Prostate gland (tissue), 2 donors: ENCODE measurements around the gene DDX46. TPM values are rescaled to one million over a fixed set of nuclear protein-coding genes. Genes with fewer than 3 reads are reported as not detected.

Experiments used
- DNase-seq: peaks from one replicate; pipeline ENCODE4 v3.0.0-alpha.2; 2019; ENCODE audit warnings: low spot score
- H3K27ac ChIP-seq, 2 donors: fragments of 200-600 bp; sonication (generic); 2 replicates each; pipeline ENCODE4 v1.5.1; 2017 to 2019
- H3K27me3 ChIP-seq: fragments of 200-600 bp; sonication (generic); replicated peaks from 2 replicates; pipeline ENCODE4 v1.5.1; 2019; ENCODE audit not compliant: insufficient read depth
- H3K36me3 ChIP-seq, 2 donors: fragments of 200-600 bp; sonication (generic); 1 replicate in 1 of 2; 2 replicates in 1 of 2; pipeline versions ENCODE4 v1.5.1 to v1.8.1; 2017 to 2019
- H3K4me1 ChIP-seq: fragments of 200-600 bp; sonication (generic); replicated peaks from 2 replicates; pipeline ENCODE4 v1.5.1; 2019
- H3K4me3 ChIP-seq, 2 donors: fragments of 200-600 bp; sonication (generic); 2 replicates each; pipeline ENCODE4 v1.5.1; 2017 to 2019
- H3K9me3 ChIP-seq: fragments of 200-600 bp; sonication (generic); 2 replicates; pipeline ENCODE4 v1.5.1; 2017
- POLR2A ChIP-seq: fragments of 450-650 bp; IDR thresholded peaks from one replicate; pipeline ENCODE4 v1.6.1; 2016; ENCODE audit warnings: antibody characterized with exemption, mild to moderate bottlenecking
- POLR2AphosphoS5 ChIP-seq: sonication (generic); formaldehyde crosslinking; IDR thresholded peaks from one replicate; pipeline ENCODE4 v1.6.1; 2017; ENCODE audit warnings: antibody characterized with exemption
- WGBS: methylation state at CpG from one replicate; pipeline ENCODE4 v1.1.5; 2018; 5-methylcytosine and 5-hydroxymethylcytosine counted together
- intact Hi-C: fragments of 100-400 bp; cut with DNase I; formaldehyde crosslinking; loops from one replicate; pipeline ENCODE4 v1.14.2; 2022
- total RNA-seq, 2 donors: library from RNA; depleted of rRNA; stranded (reverse); fragments of >200 nt; gene quantifications; one replicate each; pipeline ENCODE4 v1.1.0, GENCODE V29; 2016
- TF ChIP-seq, protein P1 (sequence below), 4 experiments: fragments of 200-600 bp in 2 of 4; fragments of 450-650 bp in 2 of 4; sonication (generic) in 2 of 4; IDR thresholded peaks; 1 replicate in 3 of 4; 2 replicates in 1 of 4; pipeline ENCODE4 v1.5.1; 2016 to 2019; ENCODE audit warnings: antibody characterized with exemption in 4 of 4, mild to moderate bottlenecking in 2 of 4, moderate library complexity in 2 of 4

Gene DDX46
- total RNA-seq, 2 donors from 2014 or later, result 25.9 to 28.2 TPM

DNA sequence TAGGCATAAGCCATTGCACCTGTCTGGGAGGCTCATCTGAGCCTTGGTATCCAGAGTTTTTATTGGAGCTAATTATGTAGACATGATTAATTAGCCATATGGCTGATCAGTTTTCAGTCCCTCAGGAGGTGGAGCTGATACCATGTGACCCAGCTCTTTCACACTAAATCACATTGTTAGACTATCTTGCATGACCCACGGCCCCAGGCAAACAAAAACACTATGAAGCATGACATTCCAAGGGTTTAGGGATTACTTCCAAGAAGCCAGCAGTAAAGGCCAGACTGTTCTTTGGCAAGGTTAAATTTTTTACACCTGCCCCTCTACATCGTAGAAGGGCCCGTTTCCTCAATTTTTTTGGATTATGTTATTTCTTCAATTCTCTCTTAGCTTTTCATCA lies 82.2 kb downstream of the DDX46 start:
- intact Hi-C loops, result loop anchor here (10.0 kb wide), 1 partner anchor 174 kb away; no protein-coding TSS in a partner anchor
- DNase-seq, result no peak
- WGBS, result 93% methylated on average over 3 of the region's 3 CpGs

DNA sequence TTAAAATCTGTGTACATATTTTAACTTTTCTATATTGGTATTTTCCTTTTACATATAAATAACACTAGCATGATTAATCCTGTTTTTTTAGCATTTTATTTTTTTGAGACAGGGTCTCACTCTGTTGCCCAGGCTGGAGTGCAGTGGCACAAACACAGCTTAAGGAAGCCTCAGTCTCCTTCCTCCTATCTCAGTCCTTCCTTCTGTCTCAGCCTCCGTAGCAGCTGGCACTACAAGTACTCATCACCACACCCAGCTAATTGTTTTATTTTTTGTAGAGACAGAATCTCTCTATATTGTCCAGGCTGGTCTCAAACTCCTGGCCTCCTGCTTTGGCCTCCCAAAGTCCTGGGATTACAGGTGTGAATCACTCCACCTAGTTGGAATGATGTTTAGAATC lies 85.7 kb downstream of the DDX46 start:
- Histone ChIP-seq H3K9me3 (no peaks in the 10 kb centered on the region), H3K4me3 (no peak overlapping the region), H3K4me1 (peaks cover 6% of the 10 kb centered on the region), H3K27ac (peak overlapping the region in 1 of 2 donors; percentile 96), H3K36me3 (no peaks in the 10 kb centered on the region), H3K27me3 (no peaks in the 10 kb centered on the region)
- TF ChIP-seq, protein P1, sequence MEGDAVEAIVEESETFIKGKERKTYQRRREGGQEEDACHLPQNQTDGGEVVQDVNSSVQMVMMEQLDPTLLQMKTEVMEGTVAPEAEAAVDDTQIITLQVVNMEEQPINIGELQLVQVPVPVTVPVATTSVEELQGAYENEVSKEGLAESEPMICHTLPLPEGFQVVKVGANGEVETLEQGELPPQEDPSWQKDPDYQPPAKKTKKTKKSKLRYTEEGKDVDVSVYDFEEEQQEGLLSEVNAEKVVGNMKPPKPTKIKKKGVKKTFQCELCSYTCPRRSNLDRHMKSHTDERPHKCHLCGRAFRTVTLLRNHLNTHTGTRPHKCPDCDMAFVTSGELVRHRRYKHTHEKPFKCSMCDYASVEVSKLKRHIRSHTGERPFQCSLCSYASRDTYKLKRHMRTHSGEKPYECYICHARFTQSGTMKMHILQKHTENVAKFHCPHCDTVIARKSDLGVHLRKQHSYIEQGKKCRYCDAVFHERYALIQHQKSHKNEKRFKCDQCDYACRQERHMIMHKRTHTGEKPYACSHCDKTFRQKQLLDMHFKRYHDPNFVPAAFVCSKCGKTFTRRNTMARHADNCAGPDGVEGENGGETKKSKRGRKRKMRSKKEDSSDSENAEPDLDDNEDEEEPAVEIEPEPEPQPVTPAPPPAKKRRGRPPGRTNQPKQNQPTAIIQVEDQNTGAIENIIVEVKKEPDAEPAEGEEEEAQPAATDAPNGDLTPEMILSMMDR (IDR thresholded peaks at IDR 0.05), result no peak
- TF ChIP-seq POLR2AphosphoS5, result no peak
- no peak for TF ChIP-seq POLR2A
- DNase-seq, result no peak
- WGBS, result 91% methylated on average over 1 of the region's 1 CpG
- intact Hi-C loops, result loop anchor here (10.0 kb wide), 1 partner anchor 171 kb away; no protein-coding TSS in a partner anchor

More for the DNA sequence above, 82.2 kb downstream of the DDX46 start:
- TF ChIP-seq, protein P1 (IDR thresholded peaks at IDR 0.05), result no peak
- TF ChIP-seq POLR2A, result no peak
- no peak for TF ChIP-seq POLR2AphosphoS5
- no peaks in the 10 kb centered on the region for H3K9me3 ChIP-seq
- H3K27ac ChIP-seq, result no peak overlapping the region
- H3K4me1 ChIP-seq, result no peaks in the 10 kb centered on the region
- no peak overlapping the region for H3K4me3 ChIP-seq
- no peaks in the 10 kb centered on the region for H3K27me3 ChIP-seq
- H3K36me3 ChIP-seq, result no peaks in the 10 kb centered on the region

DNA sequence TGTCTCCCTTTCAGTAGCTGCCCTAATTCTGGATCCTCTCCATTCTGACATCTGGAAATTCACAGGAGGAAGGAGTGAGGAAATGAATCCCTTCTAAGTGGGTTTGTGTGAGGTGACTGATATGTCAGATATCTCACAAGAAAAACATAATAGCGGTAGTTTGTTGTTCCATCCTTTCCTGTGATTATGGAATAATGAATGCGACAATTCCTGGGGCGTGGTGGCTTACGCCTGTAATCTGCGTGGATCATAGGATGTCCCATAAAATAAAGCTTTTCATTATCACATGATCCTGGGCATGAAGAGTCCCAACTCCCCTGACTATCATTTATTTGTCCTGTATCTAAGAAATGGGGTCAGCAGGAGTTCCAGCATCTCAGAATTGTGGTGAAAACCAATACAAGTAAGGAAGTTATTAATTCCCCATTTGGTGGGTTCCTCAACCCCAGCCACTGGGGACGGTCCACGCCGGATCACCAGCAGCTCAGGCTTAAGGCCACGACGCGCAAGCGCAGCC lies 86.8 kb downstream of the DDX46 start:
- intact Hi-C loops, result loop anchor here (5.0 to 10.0 kb wide), 2 partner anchors 62 to 169 kb away; partner anchors contain the start of gene PCBD2
- peak overlapping the region; percentile 95 to 99 for H3K4me3 ChIP-seq

DNA sequence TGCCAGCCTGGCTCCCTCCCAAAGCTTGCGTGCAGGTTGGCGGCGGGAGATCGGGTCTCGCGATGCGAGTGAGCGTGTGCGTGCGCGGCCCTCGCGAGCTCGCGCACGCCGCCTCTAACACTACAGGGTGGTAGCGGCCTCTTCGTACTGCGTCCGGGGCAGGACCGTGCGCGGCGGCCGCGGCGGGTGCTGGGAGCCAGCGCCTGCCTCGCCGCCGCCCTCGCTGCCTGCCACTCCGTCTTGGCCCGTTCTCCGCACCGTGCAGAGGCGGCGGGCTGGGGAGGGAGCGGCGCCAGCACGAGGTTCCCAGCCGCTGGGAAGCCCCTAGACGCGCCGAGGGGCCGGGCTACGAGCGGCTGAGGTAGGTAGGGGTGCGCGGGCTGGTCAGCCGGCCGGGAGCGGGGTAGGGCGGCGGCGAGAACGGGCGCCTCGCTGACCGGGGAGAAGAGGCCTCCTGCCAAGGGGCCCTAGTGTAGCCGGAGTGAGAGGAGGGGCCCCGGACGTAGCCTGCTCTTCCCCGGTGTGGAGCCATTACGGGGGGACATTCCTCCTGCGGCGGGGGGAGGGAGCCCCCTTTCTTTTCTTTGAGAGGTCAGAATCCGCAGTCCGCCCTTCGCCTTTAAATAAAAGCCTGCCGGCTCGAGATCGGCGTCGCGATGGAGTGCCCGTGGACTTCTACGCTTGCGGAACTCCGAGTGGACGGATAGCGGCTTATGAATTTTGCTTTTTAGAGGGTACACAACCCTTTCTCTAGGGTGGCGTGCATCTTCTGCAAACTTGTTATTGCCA lies 87.5 kb downstream of the DDX46 start, which contains the start of gene C5orf24:
Gene C5orf24, plus strand, starts transcription at position 117 of the 789 bp plus-strand sequence. CDS start 8,933 bp downstream, outside the sequence.
- H3K4me3 ChIP-seq, result peak within 1 kb of the TSS; percentile 95 to 99
- no peaks in the 10 kb centered on the region for H3K27me3 ChIP-seq
- 0% methylated on average over 70 of the region's 84 CpGs for WGBS
- H3K4me1 ChIP-seq, result peaks cover 6% of the 10 kb centered on the region
- no peaks in the 10 kb centered on the region for H3K36me3 ChIP-seq
- no peaks in the 10 kb centered on the region for H3K9me3 ChIP-seq
- intact Hi-C loops, result loop anchor here (5.0 to 10.0 kb wide), 2 partner anchors 61 to 169 kb away; partner anchors contain the start of gene PCBD2
- TF ChIP-seq, protein P1 (IDR thresholded peaks at IDR 0.05), result peak in 1 of 4 experiments; percentile 25
- TF ChIP-seq POLR2A (peak; percentile 94), POLR2AphosphoS5 (peak; percentile 87)
- H3K27ac ChIP-seq, result peak within 1 kb of the TSS; percentile 96 to 97
- peak; percentile 91 for DNase-seq

More for the DNA sequence above, 86.8 kb downstream of the DDX46 start:
- Histone ChIP-seq H3K27ac (peak overlapping the region; percentile 96 to 97), H3K27me3 (no peaks in the 10 kb centered on the region), H3K4me1 (peaks cover 6% of the 10 kb centered on the region), H3K9me3 (no peaks in the 10 kb centered on the region), H3K36me3 (no peaks in the 10 kb centered on the region)
- no peak for DNase-seq
- TF ChIP-seq POLR2A, result no peak
- TF ChIP-seq POLR2AphosphoS5, result no peak
- TF ChIP-seq, protein P1 (IDR thresholded peaks at IDR 0.05), result no peak
- 8% methylated on average over 12 of the region's 12 CpGs for WGBS
